PFSK-1 (cell line): ENCODE data around the gene KCNJ5.

Experiments
- TAF1 ChIP-seq: IDR thresholded peaks from 2 replicates; pipeline ENCODE4 v1.6.1; 2012; ENCODE audit warnings: low read length, control low read depth, borderline replicate concordance; ENCODE audit not compliant: insufficient read depth
- TF ChIP-seq, protein P1 (sequence below), 2 experiments: IDR thresholded peaks; 2 replicates each; pipeline versions ENCODE4 v1.6.1 to v1.8.0; 2011 to 2012; ENCODE audit warnings: low read depth in 2 of 2, low read length in 2 of 2, control low read depth in 1 of 2, inconsistent platforms in 1 of 2, mild to moderate bottlenecking in 1 of 2, moderate library complexity in 1 of 2; ENCODE audit not compliant: insufficient read depth in 1 of 2

DNA sequence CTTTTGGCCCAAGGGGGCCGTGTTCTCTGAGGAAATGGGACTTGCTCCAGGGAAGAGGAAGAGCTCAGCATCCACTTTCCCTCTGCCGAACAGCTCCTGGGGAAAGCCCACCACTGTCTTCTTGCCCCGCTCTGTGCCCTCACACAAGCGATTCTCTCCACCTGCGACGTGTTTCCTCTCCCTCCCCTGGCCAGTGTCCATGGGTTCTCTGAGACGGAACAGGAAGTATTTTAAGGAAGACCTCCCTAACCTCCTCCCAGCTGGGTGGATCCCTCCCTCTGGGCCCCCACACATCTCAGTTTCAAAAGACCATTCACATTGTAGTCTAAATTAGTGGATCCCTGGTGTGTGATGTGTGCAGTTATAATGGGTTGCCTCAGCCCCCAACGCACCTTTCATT, 50.0 kb downstream of the KCNJ5 start:
- TF ChIP-seq, protein P1, sequence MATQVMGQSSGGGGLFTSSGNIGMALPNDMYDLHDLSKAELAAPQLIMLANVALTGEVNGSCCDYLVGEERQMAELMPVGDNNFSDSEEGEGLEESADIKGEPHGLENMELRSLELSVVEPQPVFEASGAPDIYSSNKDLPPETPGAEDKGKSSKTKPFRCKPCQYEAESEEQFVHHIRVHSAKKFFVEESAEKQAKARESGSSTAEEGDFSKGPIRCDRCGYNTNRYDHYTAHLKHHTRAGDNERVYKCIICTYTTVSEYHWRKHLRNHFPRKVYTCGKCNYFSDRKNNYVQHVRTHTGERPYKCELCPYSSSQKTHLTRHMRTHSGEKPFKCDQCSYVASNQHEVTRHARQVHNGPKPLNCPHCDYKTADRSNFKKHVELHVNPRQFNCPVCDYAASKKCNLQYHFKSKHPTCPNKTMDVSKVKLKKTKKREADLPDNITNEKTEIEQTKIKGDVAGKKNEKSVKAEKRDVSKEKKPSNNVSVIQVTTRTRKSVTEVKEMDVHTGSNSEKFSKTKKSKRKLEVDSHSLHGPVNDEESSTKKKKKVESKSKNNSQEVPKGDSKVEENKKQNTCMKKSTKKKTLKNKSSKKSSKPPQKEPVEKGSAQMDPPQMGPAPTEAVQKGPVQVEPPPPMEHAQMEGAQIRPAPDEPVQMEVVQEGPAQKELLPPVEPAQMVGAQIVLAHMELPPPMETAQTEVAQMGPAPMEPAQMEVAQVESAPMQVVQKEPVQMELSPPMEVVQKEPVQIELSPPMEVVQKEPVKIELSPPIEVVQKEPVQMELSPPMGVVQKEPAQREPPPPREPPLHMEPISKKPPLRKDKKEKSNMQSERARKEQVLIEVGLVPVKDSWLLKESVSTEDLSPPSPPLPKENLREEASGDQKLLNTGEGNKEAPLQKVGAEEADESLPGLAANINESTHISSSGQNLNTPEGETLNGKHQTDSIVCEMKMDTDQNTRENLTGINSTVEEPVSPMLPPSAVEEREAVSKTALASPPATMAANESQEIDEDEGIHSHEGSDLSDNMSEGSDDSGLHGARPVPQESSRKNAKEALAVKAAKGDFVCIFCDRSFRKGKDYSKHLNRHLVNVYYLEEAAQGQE (IDR thresholded peaks at IDR 0.05; ENCODE audit: insufficient read depth in 1 of 2, low read depth in 2 of 2, low read length in 2 of 2) = no peak
- no peak for TF ChIP-seq TAF1
